ENCODE measurements around the gene BICDL2. TPM values are rescaled to one million over a fixed set of nuclear protein-coding genes. Genes with fewer than 3 reads are reported as not detected.
A peak's percentile ranks its signal among the peaks of the same experiment; 100 is the strongest.

BICDL2 gene
- polyA plus RNA-seq, 1 of the 3 experiments (the other 2 are of a cell fraction), result not detected

- H3K27me3 ChIP-seq (ENCODE audit: insufficient read depth), result no peaks in the 10 kb centered on the region
- H4K20me1 ChIP-seq (ENCODE audit: insufficient read depth), result peaks cover 8% of the 10 kb centered on the region
- H3K9ac ChIP-seq, result no peak within 1 kb of the TSS
- no peak within 1 kb of the TSS for H3K4me2 ChIP-seq
- H3K9me3 ChIP-seq, result no peaks in the 10 kb centered on the region
- H3K79me2 ChIP-seq (ENCODE audit: insufficient read depth), result peaks cover 11% of the 10 kb centered on the region; the same call in 1 of the 2 replicates
- H3K4me1 ChIP-seq (ENCODE audit: control insufficient read depth in 1 of 2, insufficient read depth in 2 of 2, low read depth in 1 of 2, low read length in 1 of 2), result peaks cover 6 to 29% of the 10 kb centered on the region in 2 experiments; a peak in 3 of 4 replicates
- ChIA-PET CTCF (interaction anchor here (0.6 to 8.5 kb wide), 6 partner anchors 11 to 133 kb away, joined by 3 to 111 read pairs (median 6); partner anchors contain the start of gene KREMEN2), POLR2A (no interaction called here)
- no peaks in the 10 kb centered on the region for H3K9me2 ChIP-seq
- peak; percentile 92 for DNase-seq
- TF ChIP-seq CTCF (IDR thresholded peaks at IDR 0.05) (peak; percentile 50), RFX5 (IDR thresholded peaks at IDR 0.05; ENCODE audit: low read length) (no peak)
- H3K4me3 ChIP-seq (ENCODE audit: low read depth in 2 of 2, low read length in 1 of 2), result peak within 1 kb of the TSS in 1 of 2 experiments; percentile 13; a peak in 1 of 4 replicates
- peaks cover 22% of the 10 kb centered on the region for H3F3A ChIP-seq (replicated peaks; ENCODE audit: insufficient read depth)
- H2AFZ ChIP-seq (ENCODE audit: low read depth), result no peak within 1 kb of the TSS
- WGBS (ENCODE audit: low lambda C conversion rate), result 42% methylated on average over 23 of the region's 52 CpGs
- peaks cover 4 to 15% of the 10 kb centered on the region in 2 experiments for H3K36me3 ChIP-seq (replicated peaks in 1 of 2; ENCODE audit: control insufficient read depth in 1 of 2, insufficient read depth in 2 of 2, low read length in 1 of 2)
- H3K27ac ChIP-seq (ENCODE audit: low read depth in 2 of 2, low read length in 1 of 2), result no peak within 1 kb of the TSS
Observed at GRCh38 chr16:3017794-3018506, 18.8 kb downstream of the BICDL2 start, which contains the start of gene CLDN6. Gene CLDN6 (minus strand): TSS chr16:3018183. CDS start chr16:3016021, 2,162 bp downstream.

GRCh38 chr16:3017344-3017743 is 19.4 kb downstream of the BICDL2 start:
- Histone ChIP-seq H4K20me1 (ENCODE audit: insufficient read depth) (peaks cover 8% of the 10 kb centered on the region), H3K36me3 (replicated peaks in 1 of 2; ENCODE audit: control insufficient read depth in 1 of 2, insufficient read depth in 2 of 2, low read length in 1 of 2) (peaks cover 4 to 10% of the 10 kb centered on the region in 2 experiments), H3K9me3 (no peaks in the 10 kb centered on the region), H3K27ac (ENCODE audit: low read depth in 2 of 2, low read length in 1 of 2) (no peak overlapping the region), H3K9me2 (no peaks in the 10 kb centered on the region), H3K79me2 (ENCODE audit: insufficient read depth) (peaks cover 11% of the 10 kb centered on the region; the same call in 1 of the 2 replicates), H3F3A (replicated peaks; ENCODE audit: insufficient read depth) (peaks cover 16% of the 10 kb centered on the region), H3K4me3 (ENCODE audit: low read depth in 2 of 2, low read length in 1 of 2) (no peak overlapping the region), H3K27me3 (ENCODE audit: insufficient read depth) (no peaks in the 10 kb centered on the region), H3K4me2 (no peak overlapping the region), H3K4me1 (ENCODE audit: control insufficient read depth in 1 of 2, insufficient read depth in 2 of 2, low read depth in 1 of 2, low read length in 1 of 2) (peaks cover 0 to 23% of the 10 kb centered on the region in 2 experiments; a peak in 1 of 4 replicates), H3K9ac (no peak overlapping the region), H2AFZ (ENCODE audit: low read depth) (no peak overlapping the region)
- TF ChIP-seq FOXM1 (IDR thresholded peaks at IDR 0.05; ENCODE audit: low read depth) (no peak), ZBTB33 (IDR thresholded peaks at IDR 0.05; ENCODE audit: borderline replicate concordance, low read depth) (no peak), CHD2 (IDR thresholded peaks at IDR 0.05; ENCODE audit: low read length, partially characterized antibody) (no peak), SIN3A (IDR thresholded peaks at IDR 0.05; ENCODE audit: borderline replicate concordance, low read depth, low read length) (no peak), MEF2A (IDR thresholded peaks at IDR 0.05; ENCODE audit: borderline replicate concordance, low read depth) (no peak), RXRA (IDR thresholded peaks at IDR 0.05; ENCODE audit: borderline replicate concordance, low read depth) (no peak), NFIC (IDR thresholded peaks at IDR 0.05; ENCODE audit: borderline replicate concordance) (no peak), TCF12 (IDR thresholded peaks at IDR 0.05) (no peak), EZH2phosphoT487 (IDR thresholded peaks at IDR 0.05; ENCODE audit: borderline replicate concordance, low read depth) (no peak), GABPA (IDR thresholded peaks at IDR 0.05; ENCODE audit: low read depth) (no peak)
- POLR2A ChIA-PET, result no interaction called here
- 93% methylated on average over 19 of the region's 20 CpGs for WGBS (ENCODE audit: low lambda C conversion rate)
- CTCF ChIA-PET, result interaction anchor here (6.8 to 8.5 kb wide), 2 partner anchors 11 to 14 kb away, joined by 72 to 111 read pairs; no protein-coding TSS in a partner anchor
- no peak for DNase-seq

Data from SK-N-SH (cell line).